IPS-11a (cell line): Measurements from ENCODE around the gene DXO.
"Not testable (repeated sequence)": the region's sequence is repeated elsewhere in the genome, so short reads cannot be mapped to it uniquely, and the experiment has no call there.

Experiments used
- H3K4me3 ChIP-seq: one replicate; pipeline ENCODE4 v1.5.1; 2013; ENCODE audit warnings: low read depth, low read length, control low read depth

The DXO gene

GRCh38 chr6:31971993-31972708, at the start of gene DXO:
Gene DXO, minus strand, starts transcription at chr6:31972138. Its CDS starts 463 bp downstream, at chr6:31971675.
- H3K4me3 ChIP-seq, result peak within 1 kb of the TSS; percentile 81

- H3K4me3 ChIP-seq, result not testable (repeated sequence)
Observed at GRCh38 chr6:32014547-32014946, 42.6 kb upstream of the DXO start, which contains the start of gene C4B. Gene C4B, plus strand, starts transcription at chr6:32014795. Its CDS starts 51 bp downstream, at chr6:32014846.

- not testable (repeated sequence) for H3K4me3 ChIP-seq
Observed at GRCh38 chr6:32013738-32014137, 41.8 kb upstream of the DXO start.

DNA sequence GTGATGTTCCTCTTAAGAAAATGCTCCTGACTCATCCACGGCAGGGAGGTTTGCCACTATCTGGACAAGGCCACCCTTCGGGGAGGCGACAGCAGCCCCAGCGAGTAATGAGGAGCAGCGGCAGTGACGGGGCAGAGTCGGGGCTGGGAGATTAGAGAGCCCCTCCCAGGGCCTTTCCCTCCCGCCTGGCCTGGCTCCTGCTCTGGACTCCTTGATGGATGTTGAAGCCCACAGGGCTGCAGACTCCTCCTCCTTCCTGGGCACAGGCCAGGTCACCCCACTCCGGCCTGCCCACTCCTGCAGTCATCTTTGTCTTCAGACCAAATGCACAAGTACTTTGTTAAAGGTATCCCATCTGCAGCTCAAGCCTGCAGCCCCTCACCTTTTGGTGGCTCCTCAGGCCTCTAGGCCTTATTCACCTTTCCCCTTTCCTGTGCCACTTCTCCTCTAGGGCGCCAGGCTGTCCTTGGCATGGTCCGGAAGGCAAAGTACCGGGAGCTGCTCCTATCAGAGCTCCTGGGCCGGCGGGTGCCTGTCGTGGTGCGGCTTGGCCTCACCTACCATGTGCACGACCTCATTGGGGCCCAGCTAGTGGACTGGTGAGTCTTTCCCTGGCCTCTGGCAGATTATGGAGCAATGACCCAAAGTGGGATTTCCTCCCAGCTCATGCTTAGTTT, 41.1 kb upstream of the DXO start:
- H3K4me3 ChIP-seq, result not testable (repeated sequence)

DNA sequence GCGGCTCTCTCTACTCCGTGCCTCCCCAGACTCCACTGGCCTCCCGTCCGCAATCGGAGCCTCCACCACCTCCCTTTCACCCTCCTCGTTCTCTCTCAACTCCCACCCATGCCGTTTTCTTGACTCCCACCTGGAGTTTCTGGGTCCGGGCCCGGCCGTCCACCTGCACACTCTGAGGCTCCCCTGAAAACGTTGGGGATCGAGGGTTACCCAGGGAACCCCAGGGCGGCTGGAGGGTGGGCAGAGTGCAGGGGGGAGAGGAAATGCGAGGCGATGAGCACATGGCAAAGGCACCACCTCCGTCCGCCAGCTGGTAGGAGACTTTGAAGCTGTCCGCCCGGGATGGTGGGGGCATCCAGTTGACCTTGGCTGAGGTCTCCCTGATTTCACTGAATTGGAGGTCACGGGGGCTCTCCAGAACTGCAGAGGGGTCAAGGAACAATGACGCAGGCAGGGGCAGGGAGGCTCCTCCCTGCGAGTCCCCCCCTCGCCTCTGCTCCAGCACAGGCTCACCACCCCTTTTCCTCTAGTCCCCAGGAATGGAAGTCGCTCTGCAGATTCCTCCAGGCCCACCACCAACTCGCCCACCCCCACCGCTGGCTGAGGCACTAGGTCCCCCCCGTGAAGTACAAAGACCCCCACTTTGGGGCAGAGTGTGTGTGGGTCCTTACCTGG, 39.1 kb upstream of the DXO start:
- H3K4me3 ChIP-seq, result not testable (repeated sequence)

- not testable (repeated sequence) for H3K4me3 ChIP-seq
Observed at GRCh38 chr6:32009537-32009936, 37.6 kb upstream of the DXO start.

DNA sequence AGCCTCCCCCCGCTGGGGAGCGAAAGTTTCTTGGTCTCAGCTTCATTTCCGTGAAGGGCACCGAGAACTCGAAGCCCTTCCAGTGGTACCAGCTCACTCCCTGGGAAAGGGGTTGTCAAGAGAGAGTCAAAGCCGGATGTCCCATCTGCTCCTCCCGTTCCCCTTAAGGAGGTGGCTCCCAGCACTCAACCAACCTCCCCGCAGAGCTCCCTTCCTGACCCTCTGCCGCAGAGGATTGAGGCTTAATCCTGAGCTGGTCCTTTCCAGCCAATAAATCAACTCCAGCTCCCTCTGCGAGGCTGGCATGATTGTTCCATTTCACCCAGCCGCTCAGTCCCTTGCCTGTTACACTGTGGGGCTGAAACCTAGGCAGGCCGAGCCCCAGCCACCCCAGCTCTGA, 36.7 kb upstream of the DXO start:
- H3K4me3 ChIP-seq, result not testable (repeated sequence)

DNA sequence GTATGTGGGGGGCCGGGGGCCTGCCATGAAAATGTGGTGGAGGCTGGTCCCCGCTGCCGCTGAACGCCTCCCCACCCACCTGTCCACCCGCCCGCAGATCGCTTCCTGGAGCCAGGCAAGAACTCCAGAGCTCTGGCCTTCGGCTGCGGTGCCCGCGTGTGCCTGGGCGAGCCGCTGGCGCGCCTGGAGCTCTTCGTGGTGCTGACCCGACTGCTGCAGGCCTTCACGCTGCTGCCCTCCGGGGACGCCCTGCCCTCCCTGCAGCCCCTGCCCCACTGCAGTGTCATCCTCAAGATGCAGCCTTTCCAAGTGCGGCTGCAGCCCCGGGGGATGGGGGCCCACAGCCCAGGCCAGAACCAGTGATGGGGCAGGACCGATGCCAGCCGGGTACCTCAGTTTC, 36.1 kb upstream of the DXO start:
- H3K4me3 ChIP-seq, result not testable (repeated sequence)

DNA sequence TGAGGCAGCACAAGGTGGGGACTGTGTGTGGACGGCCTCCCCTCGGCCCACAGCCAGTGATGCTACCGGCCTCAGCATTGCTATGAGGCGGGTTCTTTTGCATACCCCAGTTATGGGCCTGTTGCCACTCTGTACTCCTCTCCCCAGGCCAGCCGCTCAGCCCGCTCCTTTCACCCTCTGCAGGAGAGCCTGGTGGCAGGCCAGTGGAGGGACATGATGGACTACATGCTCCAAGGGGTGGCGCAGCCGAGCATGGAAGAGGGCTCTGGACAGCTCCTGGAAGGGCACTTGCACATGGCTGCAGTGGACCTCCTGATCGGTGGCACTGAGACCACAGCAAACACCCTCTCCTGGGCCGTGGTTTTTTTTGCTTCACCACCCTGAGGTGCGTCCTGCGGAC, 35.1 kb upstream of the DXO start:
- H3K4me3 ChIP-seq, result not testable (repeated sequence)

- H3K4me3 ChIP-seq, result not testable (repeated sequence)
Observed at GRCh38 chr6:32005991-32006529, 34.1 kb upstream of the DXO start.

- H3K4me3 ChIP-seq, result not testable (repeated sequence)
Observed at GRCh38 chr6:32005538-32005880, 33.6 kb upstream of the DXO start.

DNA sequence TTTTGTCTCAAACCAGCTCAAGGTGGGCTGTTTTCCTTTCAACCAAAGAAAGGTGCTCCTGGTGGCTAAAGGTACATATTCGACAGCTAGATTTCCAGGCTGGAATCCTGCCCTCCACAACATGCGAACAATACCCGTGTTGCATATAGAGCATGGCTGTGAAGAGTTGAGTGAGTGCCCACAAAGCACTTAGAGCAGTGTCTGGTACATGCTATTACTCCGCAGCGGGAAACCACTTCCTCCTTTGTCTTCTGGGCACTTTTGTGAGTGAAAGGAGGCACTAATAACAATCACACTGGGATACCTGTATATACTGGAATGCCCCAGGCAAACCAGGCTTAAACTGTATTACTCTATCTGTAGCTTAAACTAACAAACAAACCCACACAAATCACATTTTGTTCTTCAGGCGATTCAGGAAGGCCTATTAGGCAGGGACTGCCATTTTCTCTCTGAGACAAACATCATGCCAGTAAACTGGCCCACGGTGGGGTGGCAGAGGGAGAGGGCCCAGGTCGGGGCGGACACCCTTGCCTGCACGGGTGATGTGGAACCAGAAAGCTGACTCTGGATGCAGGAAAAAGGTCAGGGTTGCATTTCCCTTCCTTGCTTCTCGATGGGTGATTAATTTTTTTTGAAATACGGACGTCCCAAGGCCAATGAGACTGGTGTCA, 33.1 kb upstream of the DXO start:
- H3K4me3 ChIP-seq, result not testable (repeated sequence)

DNA sequence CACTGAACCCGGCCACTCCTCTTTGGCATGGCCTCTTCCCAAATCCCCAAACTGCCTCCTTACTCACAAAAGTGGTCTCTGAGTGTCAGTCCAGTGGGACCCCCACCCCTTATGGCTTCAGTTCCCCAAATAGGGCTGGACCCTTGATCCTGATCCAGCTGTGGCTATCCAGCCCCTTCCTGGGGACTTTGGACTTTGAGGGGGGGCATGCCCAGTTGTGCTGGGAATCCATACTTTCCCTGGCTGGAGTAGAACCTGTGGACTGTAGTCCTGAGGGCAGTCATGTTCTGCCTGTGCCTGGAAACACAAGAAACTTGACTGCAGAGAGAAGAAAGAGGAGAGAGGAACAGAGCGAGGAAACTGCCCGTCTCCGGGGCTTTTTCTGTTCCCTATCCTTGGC, 32.5 kb upstream of the DXO start:
- not testable (repeated sequence) for H3K4me3 ChIP-seq

GRCh38 chr6:32003301-32003700, 31.4 kb upstream of the DXO start:
- not testable (repeated sequence) for H3K4me3 ChIP-seq

DNA sequence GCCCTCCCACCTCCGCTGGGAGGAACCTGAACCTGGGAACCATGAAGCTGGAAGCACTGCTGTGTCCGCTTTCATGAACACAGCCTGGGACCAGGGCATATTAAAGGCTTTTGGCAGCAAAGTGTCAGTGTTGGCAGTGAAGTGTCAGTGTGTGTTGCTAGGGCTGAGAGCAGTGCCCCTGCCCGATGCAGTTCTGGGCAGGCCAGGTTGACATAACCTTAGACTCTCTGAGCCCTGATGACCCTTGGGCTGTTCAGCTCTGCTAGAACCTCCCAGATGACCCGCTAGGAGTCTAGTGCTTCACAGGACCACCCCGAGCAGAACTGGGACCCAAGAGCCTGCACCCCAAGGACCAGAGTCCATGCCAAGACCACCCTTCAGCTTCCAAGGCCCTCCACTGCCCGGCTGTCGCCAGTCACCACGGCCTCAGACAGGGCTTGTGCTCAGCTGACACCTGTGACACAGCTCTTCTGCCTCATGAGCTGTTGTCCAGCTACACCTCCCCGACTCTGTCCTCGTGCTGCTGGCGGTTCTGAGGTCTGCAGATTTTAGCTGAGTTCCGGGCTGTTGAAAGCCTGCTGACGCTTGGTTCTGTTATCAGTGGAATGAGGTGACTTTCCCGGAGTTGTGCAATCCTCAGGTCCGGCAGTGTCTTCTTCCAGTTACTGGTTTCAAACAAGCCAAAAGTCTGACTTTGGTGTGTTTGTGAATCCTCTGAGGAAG, 30.8 kb upstream of the DXO start:
- not testable (repeated sequence) for H3K4me3 ChIP-seq

GRCh38 chr6:31996385-31996784, 24.4 kb upstream of the DXO start:
- H3K4me3 ChIP-seq, result not testable (repeated sequence)

GRCh38 chr6:31994421-31994820, 22.5 kb upstream of the DXO start:
- not testable (repeated sequence) for H3K4me3 ChIP-seq

- not testable (repeated sequence) for H3K4me3 ChIP-seq
Observed at GRCh38 chr6:31989363-31989762, 17.4 kb upstream of the DXO start.

DNA sequence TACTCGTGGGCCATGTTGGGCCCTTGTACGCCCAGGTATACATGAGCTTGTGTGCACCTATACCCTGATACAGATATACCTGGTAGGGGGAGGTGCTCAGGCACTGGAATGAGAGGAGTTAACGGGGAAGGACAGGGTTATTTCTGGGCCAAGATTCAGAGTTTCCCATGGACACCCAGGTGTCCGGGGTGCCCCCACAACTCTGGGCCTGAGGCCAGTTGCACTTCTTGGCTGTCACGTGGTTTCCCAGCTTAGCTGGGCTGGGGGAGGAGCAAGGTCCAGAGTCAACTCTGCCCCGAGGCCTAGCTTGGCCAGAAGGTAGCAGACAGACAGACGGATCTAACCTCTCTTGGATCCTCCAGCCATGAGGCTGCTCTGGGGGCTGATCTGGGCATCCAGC, 9.8 kb upstream of the DXO start, which contains the start of gene C4A:
TSS of gene C4A (plus strand) at position 314 of the 400 bp plus-strand sequence. CDS start at position 365, 51 bp downstream.
- not testable (repeated sequence) for H3K4me3 ChIP-seq

- not testable (repeated sequence) for H3K4me3 ChIP-seq
Observed at GRCh38 chr6:31980998-31981397, 9.1 kb upstream of the DXO start.
